Measurements from ENCODE around the gene PPL.

GRCh38 chr16:4925791-4926190 lies 11.2 kb downstream of the PPL start:
- TF ChIP-seq EZH2 (IDR thresholded peaks at IDR 0.05) (no peak), POLR2AphosphoS5 (IDR thresholded peaks at IDR 0.05; ENCODE audit: borderline replicate concordance, low read depth, low read length) (no peak), FOXP2 (optimal IDR thresholded peaks at IDR 0.05; ENCODE audit: control extremely low read depth, extremely low read length, insufficient read depth) (no peak)

All from SK-N-MC (cell line).